Activated CD4-positive, alpha-beta T cell treated with anti-CD3 and anti-CD28 coated beads, Interleukin-10, Interleukin-2, amounts not matched to agents 100 ng/mL and 50 ng/mL, durations not matched to agents 16 hours and 8 hours (primary cell): ENCODE results near the gene VSIG10L2.
"Not testable (repeated sequence)": the region's sequence is repeated elsewhere in the genome, so short reads cannot be mapped to it uniquely, and the experiment has no call there.

Experiments used
- DNase-seq: peaks from one replicate; pipeline ENCODE4 v3.0.0-alpha.2; 2020

VSIG10L2 gene

DNA sequence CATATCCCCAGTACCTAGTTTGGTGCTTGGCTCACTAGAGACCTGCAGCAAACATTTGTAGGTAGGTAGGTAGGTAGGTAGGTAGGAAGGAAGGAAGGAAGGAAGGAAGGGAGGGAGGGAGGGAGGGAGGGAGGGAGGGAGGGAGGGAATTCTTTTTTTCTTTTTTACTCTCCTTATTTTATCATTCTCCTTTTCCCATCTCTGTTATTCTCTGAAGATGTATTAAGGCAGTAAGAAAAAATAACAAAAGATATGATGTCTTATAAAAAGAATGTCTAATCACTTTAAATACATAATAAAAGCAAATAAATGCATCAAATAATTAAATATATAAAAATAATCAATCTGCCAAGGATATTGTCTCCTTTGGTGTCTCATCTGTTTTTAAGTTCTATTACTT is 28.4 kb downstream of the VSIG10L2 start:
- DNase-seq = no peak

GRCh38 chr11:125975634-125976033 is 29.8 kb downstream of the VSIG10L2 start:
- DNase-seq = no peak

DNA sequence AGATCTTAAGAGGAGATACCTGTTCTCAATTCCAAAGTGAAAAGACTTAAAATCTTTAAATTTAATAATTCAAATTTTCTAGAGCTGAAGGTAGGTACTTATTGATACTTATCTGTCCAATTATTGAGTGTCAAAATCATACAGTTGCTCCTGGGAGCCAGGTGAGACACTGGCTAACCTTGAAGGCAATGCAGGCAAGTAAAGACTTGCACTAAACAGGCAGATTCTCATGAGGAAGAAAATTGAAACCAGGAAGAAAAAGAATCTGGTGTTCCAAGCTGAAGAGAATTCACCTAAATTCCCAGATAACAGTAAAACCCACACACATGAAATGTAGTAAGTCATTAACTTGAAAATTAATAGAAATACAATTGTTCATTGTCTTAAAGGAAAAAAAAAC is 30.3 kb downstream of the VSIG10L2 start:
- no peak for DNase-seq

- DNase-seq = no peak
Measured at GRCh38 chr11:125977333-125977732, 31.5 kb downstream of the VSIG10L2 start.

DNA sequence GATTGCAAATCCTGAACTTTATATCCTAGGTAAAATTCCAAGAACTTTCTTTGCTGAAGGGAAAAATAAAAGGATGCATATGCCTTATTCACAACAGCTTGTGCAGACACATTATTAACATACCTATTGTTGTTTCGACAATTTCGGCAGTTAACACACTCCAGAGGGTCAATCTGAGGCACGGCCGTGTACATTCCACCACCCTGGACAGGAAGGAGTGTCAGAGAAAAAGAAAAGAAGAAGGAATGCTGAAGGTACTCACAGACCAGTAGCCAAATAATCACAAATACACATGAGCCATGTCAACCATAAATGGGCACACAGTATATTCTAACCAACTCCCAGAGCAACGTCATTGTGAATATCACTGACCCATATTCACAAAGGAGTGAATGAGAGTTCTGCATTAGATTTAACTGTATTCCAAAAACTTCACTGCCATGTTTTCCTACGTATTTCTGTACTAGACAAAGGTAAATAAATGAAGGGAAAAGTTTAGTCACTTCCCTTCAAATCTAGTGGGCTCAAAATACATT is 32.4 kb downstream of the VSIG10L2 start:
- no peak for DNase-seq

GRCh38 chr11:125978778-125979407 is 33.0 kb downstream of the VSIG10L2 start:
- DNase-seq = no peak

GRCh38 chr11:125979511-125979910 is 33.7 kb downstream of the VSIG10L2 start:
- no peak for DNase-seq

DNA sequence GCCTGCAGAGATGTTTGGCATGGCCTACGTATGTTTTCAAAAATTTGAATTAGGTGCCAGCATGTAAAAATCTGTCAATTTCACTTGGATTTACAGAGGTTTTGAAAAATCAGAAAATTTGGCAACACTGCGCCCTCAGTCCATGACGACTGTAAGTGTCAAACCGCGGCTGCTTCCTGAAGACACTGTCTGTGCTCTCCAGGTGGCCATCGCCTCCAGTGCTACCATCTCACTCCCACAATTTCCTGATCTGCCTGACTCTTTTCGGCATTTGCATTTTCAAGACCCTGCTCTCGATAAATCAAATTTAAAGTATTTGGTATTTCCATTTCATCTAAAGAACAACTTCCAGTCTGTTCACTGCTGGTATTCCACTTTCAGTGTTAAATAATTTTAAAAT is 34.6 kb downstream of the VSIG10L2 start:
- no peak for DNase-seq

GRCh38 chr11:125982348-125982730 is 36.5 kb downstream of the VSIG10L2 start:
- DNase-seq = no peak

DNA sequence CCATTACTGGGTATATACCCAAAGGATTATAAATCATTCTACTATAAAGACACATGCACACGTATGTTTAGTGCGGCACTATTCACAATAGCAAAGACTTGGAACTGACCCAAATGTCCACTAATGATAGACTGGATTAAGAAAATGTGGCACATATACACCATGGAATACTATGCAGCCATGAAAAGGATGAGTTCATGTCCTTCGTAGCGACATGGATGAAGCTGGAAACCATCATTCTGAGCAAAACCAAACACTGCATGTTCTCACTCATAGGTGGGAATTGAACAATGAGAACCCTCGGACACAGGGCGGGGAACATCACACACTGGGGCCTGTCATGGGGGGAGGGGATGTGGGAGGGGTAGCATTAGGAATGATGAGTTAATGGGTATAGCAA is 40.1 kb downstream of the VSIG10L2 start:
- not testable (repeated sequence) for DNase-seq

DNA sequence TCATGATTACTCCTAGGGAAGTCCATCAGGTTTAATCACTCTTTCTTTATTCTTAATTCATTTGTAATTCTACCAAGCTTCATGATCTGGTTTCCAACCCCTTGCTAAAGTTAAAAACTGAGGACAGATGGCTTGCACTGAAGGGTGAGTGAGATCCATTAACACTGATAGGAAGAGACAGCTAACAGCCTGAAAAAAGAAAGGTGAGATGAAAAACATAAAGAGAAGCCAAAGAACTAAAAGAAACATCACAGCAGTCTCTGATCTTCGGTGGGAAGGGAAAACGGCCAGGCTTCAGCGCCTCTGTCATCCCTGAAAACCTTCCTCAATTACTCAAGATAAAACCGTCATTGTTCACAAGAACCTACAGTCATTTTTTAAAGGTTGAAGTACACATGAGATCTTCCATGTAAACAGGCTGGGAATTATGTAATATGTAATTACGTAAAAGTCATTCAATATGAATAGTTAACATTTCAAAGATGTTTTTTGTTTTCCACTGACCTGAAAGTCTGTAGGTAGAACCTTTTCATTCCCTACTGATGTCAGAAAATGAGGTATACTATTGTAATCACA is 41.3 kb downstream of the VSIG10L2 start:
- DNase-seq = no peak

DNA sequence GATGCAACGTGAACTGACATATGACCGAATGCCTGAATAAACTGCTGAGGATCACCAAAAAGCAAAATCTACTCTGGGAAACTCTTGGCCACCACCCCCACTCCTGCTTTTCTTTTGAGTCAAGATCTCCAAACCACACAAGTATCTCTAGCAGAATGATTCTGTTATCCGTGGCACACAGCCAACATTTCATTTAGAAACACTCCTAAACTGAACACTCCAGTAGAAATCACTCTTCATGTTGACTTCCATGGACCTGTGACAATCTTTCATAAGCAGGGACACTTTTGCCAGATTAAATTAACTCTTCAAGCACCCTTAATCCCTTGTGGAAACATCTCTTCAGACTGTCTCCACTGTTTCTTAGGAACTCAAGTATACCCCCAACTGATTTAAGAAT is 44.4 kb downstream of the VSIG10L2 start:
- peak; percentile 47 for DNase-seq

- no peak for DNase-seq
Measured at GRCh38 chr11:125992893-125993292, 47.0 kb downstream of the VSIG10L2 start.

DNA sequence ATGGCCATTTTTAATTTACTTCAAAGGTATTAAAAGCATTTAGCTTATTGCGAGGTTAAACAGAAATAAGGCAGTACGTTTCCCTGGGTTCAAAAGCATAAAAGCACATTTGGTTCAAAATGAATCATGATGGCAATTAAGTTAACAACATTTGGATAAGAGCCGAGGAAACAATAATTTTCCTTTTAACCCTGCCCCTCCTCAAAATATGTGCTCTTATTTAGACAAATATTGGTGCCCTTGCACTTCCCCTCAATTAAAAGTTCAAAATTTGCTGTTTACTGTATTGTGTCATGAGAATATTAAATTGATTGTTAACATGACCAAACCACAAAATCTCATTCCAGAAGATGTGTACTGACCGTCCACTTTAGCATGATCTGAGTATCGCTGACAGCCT is 48.7 kb downstream of the VSIG10L2 start:
- DNase-seq = no peak

- peak; percentile 53 for DNase-seq
Measured at GRCh38 chr11:125995313-125995712, 49.5 kb downstream of the VSIG10L2 start.

- no peak for DNase-seq
Measured at GRCh38 chr11:125998267-125998666, 52.4 kb downstream of the VSIG10L2 start.

- no peak for DNase-seq
Measured at GRCh38 chr11:125999234-125999880, 53.5 kb downstream of the VSIG10L2 start.

DNA sequence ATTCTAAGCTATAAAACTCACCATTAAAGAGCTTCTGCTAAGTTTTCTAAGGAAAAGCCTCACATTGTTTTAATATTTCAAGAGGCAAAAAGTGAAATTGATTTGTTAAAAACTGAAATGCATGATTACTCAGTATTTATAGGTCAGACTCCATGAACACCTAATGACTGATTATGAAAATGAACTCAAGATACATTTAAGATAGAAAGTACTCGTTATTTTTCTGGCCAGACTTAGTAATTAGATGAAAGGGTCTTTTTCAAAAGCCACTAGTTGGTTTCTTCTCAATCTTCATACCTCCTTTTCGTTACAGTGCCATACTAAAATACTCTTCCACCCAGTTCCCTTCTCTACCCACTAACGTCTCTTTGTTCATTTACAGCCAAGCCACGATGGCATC is 56.3 kb downstream of the VSIG10L2 start:
- DNase-seq = peak; percentile 21
